SK-N-SH treated with all-trans-retinoic acid at 6 μM for 48 hours (cell line): ENCODE results near the gene CDC42.

Experiments used
- ATAC-seq: fragments of 200-7000 bp; cut with Tn5 transposase; 3 replicates; pipeline ENCODE4 v1.9.1; 2020; ENCODE audit warnings: mild to moderate bottlenecking, moderate library complexity
- ARNTL ChIP-seq: fragments of 450-650 bp; formaldehyde crosslinking; IDR thresholded peaks from 2 replicates; pipeline ENCODE4 v1.5.0; 2020; ENCODE audit warnings: low read depth, mild to moderate bottlenecking, moderate library complexity, borderline replicate concordance
- BACH2 ChIP-seq: fragments of 250-450 bp; sonication (Bioruptor Pico); IDR thresholded peaks from 2 replicates; pipeline ENCODE4 v1.9.0; 2021; ENCODE audit warnings: mild to moderate bottlenecking, borderline replicate concordance
- CSDC2 ChIP-seq: fragments of 250-450 bp; sonication (Bioruptor Pico); IDR thresholded peaks from 2 replicates; pipeline ENCODE4 v1.5.0; 2020; ENCODE audit warnings: mild to moderate bottlenecking, moderate library complexity
- ESRRG ChIP-seq: fragments of 250-450 bp; sonication (Bioruptor Pico); IDR thresholded peaks from 2 replicates; pipeline ENCODE4 v1.6.1; 2021; ENCODE audit warnings: mild to moderate bottlenecking
- GLIS3 ChIP-seq: fragments of 250-450 bp; sonication (Bioruptor Pico); IDR thresholded peaks from 2 replicates; pipeline ENCODE4 v1.5.0; 2020; ENCODE audit warnings: mild to moderate bottlenecking, moderate library complexity
- OSR1 ChIP-seq: fragments of 250-450 bp; sonication (Bioruptor Pico); IDR thresholded peaks from 2 replicates; pipeline ENCODE4 v1.8.0; 2022; ENCODE audit warnings: moderate library complexity, mild to moderate bottlenecking, inconsistent platforms
- PPARA ChIP-seq: fragments of 250-450 bp; sonication (Bioruptor Pico); IDR thresholded peaks from 2 replicates; pipeline ENCODE4 v1.5.0; 2020; ENCODE audit warnings: mild to moderate bottlenecking, borderline replicate concordance
- SNAI2 ChIP-seq: fragments of 250-450 bp; sonication (Bioruptor Pico); IDR thresholded peaks from 2 replicates; pipeline ENCODE4 v1.5.0; 2020; ENCODE audit warnings: mild to moderate bottlenecking, moderate library complexity
- TCF4 ChIP-seq: fragments of 250-450 bp; sonication (Bioruptor Pico); IDR thresholded peaks from 2 replicates; pipeline ENCODE4 v1.8.0; 2021; ENCODE audit warnings: mild to moderate bottlenecking, moderate library complexity, borderline replicate concordance
- TOX ChIP-seq: fragments of 250-450 bp; sonication (Bioruptor Pico); IDR thresholded peaks from 2 replicates; pipeline ENCODE4 v1.8.0; 2021; ENCODE audit warnings: mild to moderate bottlenecking, moderate library complexity, borderline replicate concordance
- ZC3H10 ChIP-seq: fragments of 250-450 bp; sonication (Bioruptor Pico); IDR thresholded peaks from 2 replicates; pipeline ENCODE4 v1.5.1; 2021; ENCODE audit warnings: mild to moderate bottlenecking, moderate library complexity
- ZFP30 ChIP-seq: fragments of 450-650 bp; formaldehyde crosslinking; IDR thresholded peaks from 2 replicates; pipeline ENCODE4 v1.5.0; 2022; ENCODE audit warnings: mild to moderate bottlenecking, moderate library complexity
- ZNF565 ChIP-seq: fragments of 450-650 bp; formaldehyde crosslinking; conservative IDR thresholded peaks from 2 replicates; pipeline ENCODE4 v1.5.0; 2020; ENCODE audit warnings: low read depth, mild to moderate bottlenecking, moderate library complexity
- ZNF70 ChIP-seq: fragments of 450-650 bp; formaldehyde crosslinking; IDR thresholded peaks from 2 replicates; pipeline ENCODE4 v1.5.0; 2020; ENCODE audit warnings: mild to moderate bottlenecking, moderate library complexity
- ZNF8 ChIP-seq: fragments of 450-650 bp; formaldehyde crosslinking; IDR thresholded peaks from 2 replicates; pipeline ENCODE4 v1.5.0; 2020; ENCODE audit warnings: mild to moderate bottlenecking, moderate library complexity
- TF ChIP-seq, protein P1 (sequence below): fragments of 250-450 bp; sonication (Bioruptor Pico); IDR thresholded peaks from 2 replicates; pipeline ENCODE4 v1.5.1; 2020; ENCODE audit warnings: low read depth, mild to moderate bottlenecking, moderate library complexity
- TF ChIP-seq, protein P2 (sequence below): fragments of 250-450 bp; sonication (Bioruptor Pico); IDR thresholded peaks from 2 replicates; pipeline ENCODE4 v1.8.0; 2021; ENCODE audit warnings: low read depth, mild to moderate bottlenecking, moderate library complexity, borderline replicate concordance
- TF ChIP-seq, protein P3 (sequence below): fragments of 250-450 bp; sonication (Bioruptor Pico); IDR thresholded peaks from 2 replicates; pipeline ENCODE4 v1.5.0; 2020; ENCODE audit warnings: mild to moderate bottlenecking, moderate library complexity
- TF ChIP-seq, protein P4 (sequence below): fragments of 250-450 bp; sonication (Bioruptor Pico); IDR thresholded peaks from 2 replicates; pipeline ENCODE4 v1.5.1; 2021; ENCODE audit warnings: mild to moderate bottlenecking, moderate library complexity
- TF ChIP-seq, protein P5 (sequence below): fragments of 250-450 bp; sonication (Bioruptor Pico); IDR thresholded peaks from 2 replicates; pipeline ENCODE4 v1.8.0; 2020; ENCODE audit warnings: mild to moderate bottlenecking, moderate library complexity, borderline replicate concordance

The CDC42 gene

DNA sequence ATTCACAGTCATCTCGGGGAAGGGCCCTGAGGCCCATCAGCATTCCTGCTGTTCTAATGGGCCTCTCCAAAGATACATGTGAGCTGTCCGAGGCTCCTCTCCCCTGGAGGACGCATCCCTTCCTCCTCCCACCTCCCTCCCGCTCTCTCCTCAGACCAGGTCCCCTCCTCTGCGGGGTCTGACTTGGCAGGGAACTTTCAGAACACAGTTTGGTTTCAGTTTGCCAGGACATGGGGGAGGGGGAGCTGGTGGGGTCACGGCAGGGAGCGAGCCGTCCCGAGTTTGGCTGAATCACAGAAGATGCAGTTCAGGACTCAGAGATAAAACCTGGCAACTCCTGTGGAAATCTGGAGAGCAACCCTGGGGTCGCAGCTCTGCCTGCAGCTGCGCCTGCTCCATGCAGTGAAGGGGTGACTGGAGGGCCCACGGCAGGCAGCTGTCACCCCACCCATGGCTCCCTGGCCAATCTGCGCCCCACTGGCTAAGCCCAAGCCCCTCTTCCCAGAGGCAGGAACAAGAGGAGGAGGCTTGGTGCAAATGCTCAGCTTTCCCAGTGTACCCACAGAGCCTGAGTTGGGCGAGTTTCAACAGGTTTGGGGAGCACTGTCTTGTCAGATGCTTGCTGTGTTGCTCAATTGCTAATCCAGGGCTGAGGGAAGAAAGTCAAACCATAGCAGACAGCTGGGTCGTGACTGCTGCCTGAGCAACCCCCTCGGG, 84.7 kb downstream of the CDC42 start (continued):
- TF ChIP-seq, protein P1, sequence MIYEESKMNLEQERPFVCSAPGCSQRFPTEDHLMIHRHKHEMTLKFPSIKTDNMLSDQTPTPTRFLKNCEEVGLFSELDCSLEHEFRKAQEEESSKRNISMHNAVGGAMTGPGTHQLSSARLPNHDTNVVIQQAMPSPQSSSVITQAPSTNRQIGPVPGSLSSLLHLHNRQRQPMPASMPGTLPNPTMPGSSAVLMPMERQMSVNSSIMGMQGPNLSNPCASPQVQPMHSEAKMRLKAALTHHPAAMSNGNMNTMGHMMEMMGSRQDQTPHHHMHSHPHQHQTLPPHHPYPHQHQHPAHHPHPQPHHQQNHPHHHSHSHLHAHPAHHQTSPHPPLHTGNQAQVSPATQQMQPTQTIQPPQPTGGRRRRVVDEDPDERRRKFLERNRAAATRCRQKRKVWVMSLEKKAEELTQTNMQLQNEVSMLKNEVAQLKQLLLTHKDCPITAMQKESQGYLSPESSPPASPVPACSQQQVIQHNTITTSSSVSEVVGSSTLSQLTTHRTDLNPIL (CRISPR knock-in tag) = no peak
- no peak for TF ChIP-seq GLIS3 (CRISPR knock-in tag)
- no peak for TF ChIP-seq BACH2 (CRISPR knock-in tag)
- TF ChIP-seq PPARA (CRISPR knock-in tag) = no peak
- no peak for TF ChIP-seq TCF4 (CRISPR knock-in tag)
- no peak for TF ChIP-seq SNAI2 (CRISPR knock-in tag)
- TF ChIP-seq ZNF565 (CRISPR knock-in tag) = no peak

DNA sequence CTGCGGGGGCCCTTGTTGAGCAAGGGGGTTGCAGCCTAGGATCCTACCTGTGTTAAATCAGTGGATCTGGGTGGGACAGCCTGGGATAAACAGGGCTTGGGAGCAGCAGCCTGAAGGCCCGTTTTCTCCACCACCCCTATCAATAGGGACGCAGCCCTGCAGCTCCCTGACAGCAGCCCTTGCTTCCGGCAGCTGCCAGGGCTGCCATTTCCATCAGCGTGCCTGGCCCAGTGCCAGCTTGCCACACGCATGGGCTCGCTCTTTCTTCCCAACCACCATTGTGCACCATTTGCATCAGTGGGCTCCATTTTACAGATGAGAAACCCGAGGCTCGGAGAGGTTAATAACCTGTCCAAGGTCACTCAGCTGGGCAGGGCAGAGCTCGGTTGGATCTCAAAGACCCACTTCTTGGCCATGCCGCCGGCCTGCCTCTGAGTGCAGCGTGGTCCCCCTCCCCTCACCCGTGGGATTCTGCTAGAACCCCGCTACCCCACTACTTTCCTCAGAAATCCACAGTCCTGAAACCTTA, 86.6 kb downstream of the CDC42 start:
- no peak for ATAC-seq
- TF ChIP-seq ESRRG (CRISPR knock-in tag) = no peak
- TF ChIP-seq ZC3H10 (CRISPR knock-in tag) = no peak
- no peak for TF ChIP-seq SNAI2 (CRISPR knock-in tag)
- TF ChIP-seq ZNF70 = no peak
- TF ChIP-seq GLIS3 (CRISPR knock-in tag) = no peak
- TF ChIP-seq, protein P2, sequence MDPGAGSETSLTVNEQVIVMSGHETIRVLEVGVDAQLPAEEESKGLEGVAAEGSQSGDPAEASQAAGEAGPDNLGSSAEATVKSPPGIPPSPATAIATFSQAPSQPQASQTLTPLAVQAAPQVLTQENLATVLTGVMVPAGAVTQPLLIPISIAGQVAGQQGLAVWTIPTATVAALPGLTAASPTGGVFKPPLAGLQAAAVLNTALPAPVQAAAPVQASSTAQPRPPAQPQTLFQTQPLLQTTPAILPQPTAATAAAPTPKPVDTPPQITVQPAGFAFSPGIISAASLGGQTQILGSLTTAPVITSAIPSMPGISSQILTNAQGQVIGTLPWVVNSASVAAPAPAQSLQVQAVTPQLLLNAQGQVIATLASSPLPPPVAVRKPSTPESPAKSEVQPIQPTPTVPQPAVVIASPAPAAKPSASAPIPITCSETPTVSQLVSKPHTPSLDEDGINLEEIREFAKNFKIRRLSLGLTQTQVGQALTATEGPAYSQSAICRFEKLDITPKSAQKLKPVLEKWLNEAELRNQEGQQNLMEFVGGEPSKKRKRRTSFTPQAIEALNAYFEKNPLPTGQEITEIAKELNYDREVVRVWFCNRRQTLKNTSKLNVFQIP (CRISPR knock-in tag) = no peak
- no peak for TF ChIP-seq BACH2 (CRISPR knock-in tag)
- TF ChIP-seq CSDC2 (CRISPR knock-in tag) = no peak
- TF ChIP-seq, protein P1 (CRISPR knock-in tag) = no peak
- TF ChIP-seq, all 23 proteins: peak for 0

DNA sequence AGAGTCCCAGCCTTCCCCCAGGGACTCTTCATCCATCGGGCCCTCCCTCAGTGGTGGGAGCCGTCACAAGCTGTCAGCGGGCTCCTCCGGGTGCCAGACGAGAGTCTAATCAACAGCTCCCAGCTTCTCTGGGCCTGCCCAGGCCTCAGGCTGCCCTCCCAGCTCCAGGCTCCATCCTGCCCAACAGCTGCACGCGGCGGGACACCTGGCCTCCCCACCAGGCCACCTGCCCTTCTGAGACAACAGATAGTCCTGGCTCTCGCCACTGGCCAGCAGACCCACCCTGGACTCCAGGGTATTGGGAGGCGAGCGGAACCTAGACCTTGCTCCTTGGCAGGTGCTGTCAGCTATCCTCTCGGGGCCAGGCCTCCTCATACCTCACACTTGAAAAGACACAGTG, 87.3 kb downstream of the CDC42 start:
- TF ChIP-seq PPARA (CRISPR knock-in tag) (no peak), CSDC2 (CRISPR knock-in tag) (no peak), ARNTL (no peak), OSR1 (CRISPR knock-in tag) (no peak), TOX (no peak), BACH2 (CRISPR knock-in tag) (no peak), SNAI2 (CRISPR knock-in tag) (no peak), ZNF8 (CRISPR knock-in tag) (no peak), GLIS3 (CRISPR knock-in tag) (no peak), ZNF70 (no peak), ZFP30 (CRISPR knock-in tag) (no peak)
- TF ChIP-seq, protein P3, sequence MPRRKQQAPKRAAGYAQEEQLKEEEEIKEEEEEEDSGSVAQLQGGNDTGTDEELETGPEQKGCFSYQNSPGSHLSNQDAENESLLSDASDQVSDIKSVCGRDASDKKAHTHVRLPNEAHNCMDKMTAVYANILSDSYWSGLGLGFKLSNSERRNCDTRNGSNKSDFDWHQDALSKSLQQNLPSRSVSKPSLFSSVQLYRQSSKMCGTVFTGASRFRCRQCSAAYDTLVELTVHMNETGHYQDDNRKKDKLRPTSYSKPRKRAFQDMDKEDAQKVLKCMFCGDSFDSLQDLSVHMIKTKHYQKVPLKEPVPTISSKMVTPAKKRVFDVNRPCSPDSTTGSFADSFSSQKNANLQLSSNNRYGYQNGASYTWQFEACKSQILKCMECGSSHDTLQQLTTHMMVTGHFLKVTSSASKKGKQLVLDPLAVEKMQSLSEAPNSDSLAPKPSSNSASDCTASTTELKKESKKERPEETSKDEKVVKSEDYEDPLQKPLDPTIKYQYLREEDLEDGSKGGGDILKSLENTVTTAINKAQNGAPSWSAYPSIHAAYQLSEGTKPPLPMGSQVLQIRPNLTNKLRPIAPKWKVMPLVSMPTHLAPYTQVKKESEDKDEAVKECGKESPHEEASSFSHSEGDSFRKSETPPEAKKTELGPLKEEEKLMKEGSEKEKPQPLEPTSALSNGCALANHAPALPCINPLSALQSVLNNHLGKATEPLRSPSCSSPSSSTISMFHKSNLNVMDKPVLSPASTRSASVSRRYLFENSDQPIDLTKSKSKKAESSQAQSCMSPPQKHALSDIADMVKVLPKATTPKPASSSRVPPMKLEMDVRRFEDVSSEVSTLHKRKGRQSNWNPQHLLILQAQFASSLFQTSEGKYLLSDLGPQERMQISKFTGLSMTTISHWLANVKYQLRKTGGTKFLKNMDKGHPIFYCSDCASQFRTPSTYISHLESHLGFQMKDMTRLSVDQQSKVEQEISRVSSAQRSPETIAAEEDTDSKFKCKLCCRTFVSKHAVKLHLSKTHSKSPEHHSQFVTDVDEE (CRISPR knock-in tag) = no peak
- TF ChIP-seq, protein P4, sequence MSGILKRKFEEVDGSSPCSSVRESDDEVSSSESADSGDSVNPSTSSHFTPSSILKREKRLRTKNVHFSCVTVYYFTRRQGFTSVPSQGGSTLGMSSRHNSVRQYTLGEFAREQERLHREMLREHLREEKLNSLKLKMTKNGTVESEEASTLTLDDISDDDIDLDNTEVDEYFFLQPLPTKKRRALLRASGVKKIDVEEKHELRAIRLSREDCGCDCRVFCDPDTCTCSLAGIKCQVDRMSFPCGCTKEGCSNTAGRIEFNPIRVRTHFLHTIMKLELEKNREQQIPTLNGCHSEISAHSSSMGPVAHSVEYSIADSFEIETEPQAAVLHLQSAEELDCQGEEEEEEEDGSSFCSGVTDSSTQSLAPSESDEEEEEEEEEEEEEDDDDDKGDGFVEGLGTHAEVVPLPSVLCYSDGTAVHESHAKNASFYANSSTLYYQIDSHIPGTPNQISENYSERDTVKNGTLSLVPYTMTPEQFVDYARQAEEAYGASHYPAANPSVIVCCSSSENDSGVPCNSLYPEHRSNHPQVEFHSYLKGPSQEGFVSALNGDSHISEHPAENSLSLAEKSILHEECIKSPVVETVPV (CRISPR knock-in tag) = no peak
- TF ChIP-seq, protein P5, sequence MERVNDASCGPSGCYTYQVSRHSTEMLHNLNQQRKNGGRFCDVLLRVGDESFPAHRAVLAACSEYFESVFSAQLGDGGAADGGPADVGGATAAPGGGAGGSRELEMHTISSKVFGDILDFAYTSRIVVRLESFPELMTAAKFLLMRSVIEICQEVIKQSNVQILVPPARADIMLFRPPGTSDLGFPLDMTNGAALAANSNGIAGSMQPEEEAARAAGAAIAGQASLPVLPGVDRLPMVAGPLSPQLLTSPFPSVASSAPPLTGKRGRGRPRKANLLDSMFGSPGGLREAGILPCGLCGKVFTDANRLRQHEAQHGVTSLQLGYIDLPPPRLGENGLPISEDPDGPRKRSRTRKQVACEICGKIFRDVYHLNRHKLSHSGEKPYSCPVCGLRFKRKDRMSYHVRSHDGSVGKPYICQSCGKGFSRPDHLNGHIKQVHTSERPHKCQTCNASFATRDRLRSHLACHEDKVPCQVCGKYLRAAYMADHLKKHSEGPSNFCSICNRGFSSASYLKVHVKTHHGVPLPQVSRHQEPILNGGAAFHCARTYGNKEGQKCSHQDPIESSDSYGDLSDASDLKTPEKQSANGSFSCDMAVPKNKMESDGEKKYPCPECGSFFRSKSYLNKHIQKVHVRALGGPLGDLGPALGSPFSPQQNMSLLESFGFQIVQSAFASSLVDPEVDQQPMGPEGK (CRISPR knock-in tag) = no peak
- TF ChIP-seq, all 23 proteins: peak for 0
- no peak for ATAC-seq
